ENCODE measurements around the gene RBMS1. TPM values are rescaled to one million over a fixed set of nuclear protein-coding genes. Genes with fewer than 3 reads are reported as not detected.

The RBMS1 gene
- polyA plus RNA-seq, 1 donor (not counting 4 experiments of a cell fraction or from before 2014, with no cell fraction given): 89.1 TPM

DNA sequence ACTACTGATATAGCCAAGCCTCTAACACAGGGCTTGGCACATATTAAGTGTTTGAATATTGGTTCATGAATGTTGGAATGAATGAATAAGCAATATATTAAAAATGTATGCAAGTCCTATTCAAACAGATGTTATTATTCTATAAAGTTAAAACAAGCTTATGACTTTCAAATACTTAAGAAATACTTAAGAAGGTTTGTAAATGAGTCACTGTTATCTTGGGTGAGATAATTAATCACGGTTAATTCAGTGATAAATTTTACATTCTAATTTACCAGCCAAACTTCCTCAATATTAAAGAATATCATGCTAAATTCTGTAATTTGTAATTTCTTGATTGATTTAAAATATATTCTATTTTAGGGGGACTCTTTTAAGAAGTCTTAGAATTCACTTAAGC is 74.8 kb downstream of the RBMS1 start:
- TF ChIP-seq, protein P1, sequence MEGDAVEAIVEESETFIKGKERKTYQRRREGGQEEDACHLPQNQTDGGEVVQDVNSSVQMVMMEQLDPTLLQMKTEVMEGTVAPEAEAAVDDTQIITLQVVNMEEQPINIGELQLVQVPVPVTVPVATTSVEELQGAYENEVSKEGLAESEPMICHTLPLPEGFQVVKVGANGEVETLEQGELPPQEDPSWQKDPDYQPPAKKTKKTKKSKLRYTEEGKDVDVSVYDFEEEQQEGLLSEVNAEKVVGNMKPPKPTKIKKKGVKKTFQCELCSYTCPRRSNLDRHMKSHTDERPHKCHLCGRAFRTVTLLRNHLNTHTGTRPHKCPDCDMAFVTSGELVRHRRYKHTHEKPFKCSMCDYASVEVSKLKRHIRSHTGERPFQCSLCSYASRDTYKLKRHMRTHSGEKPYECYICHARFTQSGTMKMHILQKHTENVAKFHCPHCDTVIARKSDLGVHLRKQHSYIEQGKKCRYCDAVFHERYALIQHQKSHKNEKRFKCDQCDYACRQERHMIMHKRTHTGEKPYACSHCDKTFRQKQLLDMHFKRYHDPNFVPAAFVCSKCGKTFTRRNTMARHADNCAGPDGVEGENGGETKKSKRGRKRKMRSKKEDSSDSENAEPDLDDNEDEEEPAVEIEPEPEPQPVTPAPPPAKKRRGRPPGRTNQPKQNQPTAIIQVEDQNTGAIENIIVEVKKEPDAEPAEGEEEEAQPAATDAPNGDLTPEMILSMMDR (optimal IDR thresholded peaks at IDR 0.05 in 1 of 3, IDR thresholded peaks at IDR 0.05 in 1 of 3, conservative IDR thresholded peaks at IDR 0.05 in 1 of 3; ENCODE audit: extremely low read depth in 1 of 3, insufficient read depth in 2 of 3, low read length in 3 of 3): no peak
- Histone ChIP-seq H3K4me2 (ENCODE audit: control insufficient read depth, extremely low read depth, insufficient read depth, low read depth, low read length) (peak overlapping the region; percentile 79), H3K9ac (ENCODE audit: control insufficient read depth, extremely low read depth, insufficient read depth, low read length) (no peak overlapping the region), H4K20me1 (ENCODE audit: control insufficient read depth, extremely low read depth, insufficient read depth, low read length) (no peaks in the 10 kb centered on the region), H3K27ac (ENCODE audit: control insufficient read depth, insufficient read depth, low read length) (peak overlapping the region; percentile 77), H3K79me2 (ENCODE audit: control insufficient read depth, insufficient read depth, low read length) (peaks cover 35% of the 10 kb centered on the region), H3K36me3 (ENCODE audit: control insufficient read depth in 2 of 2, extremely low read depth in 1 of 2, insufficient read depth in 2 of 2, low read length in 2 of 2) (no peaks in the 10 kb centered on the region), H2AFZ (ENCODE audit: control insufficient read depth, low read length) (no peak overlapping the region), H3K27me3 (ENCODE audit: control insufficient read depth, extremely low read depth, insufficient read depth, low read length) (no peaks in the 10 kb centered on the region), H3K4me3 (ENCODE audit: control insufficient read depth in 2 of 3, extremely low read depth in 1 of 3, insufficient read depth in 2 of 3, low read depth in 1 of 3, low read length in 3 of 3) (peak overlapping the region in 1 of 3 experiments; percentile 40), H3K4me1 (ENCODE audit: control insufficient read depth, extremely low read depth, insufficient read depth, low read length) (peaks cover 44% of the 10 kb centered on the region), H3K9me1 (ENCODE audit: control insufficient read depth, extremely low read depth, insufficient read depth, low read length) (no peaks in the 10 kb centered on the region), H3K9me3 (ENCODE audit: control insufficient read depth, low read depth, low read length) (no peaks in the 10 kb centered on the region)
- FAIRE-seq: no peak
- dilution Hi-C loops (cut with MboI; ENCODE audit: extremely low pct_ligation_motif_present, low sequenced_read_pairs): no loop called here
- no peak for DNase-seq (ENCODE audit: low read depth, low spot score)

DNA sequence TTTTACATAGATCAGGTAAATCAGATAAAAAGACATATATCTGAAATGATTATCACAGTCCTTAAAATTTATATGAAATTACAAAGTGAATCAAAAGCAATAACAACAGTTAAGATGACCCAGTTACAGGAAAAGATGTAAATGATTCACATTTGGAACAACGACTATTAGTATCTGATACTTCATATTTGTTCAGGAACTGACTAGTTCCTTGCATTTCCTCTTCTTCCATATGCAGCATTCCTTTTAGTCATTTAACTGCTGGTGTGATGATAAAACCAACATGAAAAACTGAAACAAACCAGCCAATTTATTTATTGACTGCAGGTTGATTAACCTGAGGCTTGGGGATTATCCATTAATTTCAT is 75.2 kb downstream of the RBMS1 start:
- FAIRE-seq (no peak), DNase-seq (ENCODE audit: low read depth, low spot score) (no peak)
- peak overlapping the region; percentile 79 for H3K4me2 ChIP-seq (ENCODE audit: control insufficient read depth, extremely low read depth, insufficient read depth, low read depth, low read length)
- H3K79me2 ChIP-seq (ENCODE audit: control insufficient read depth, insufficient read depth, low read length): peaks cover 32% of the 10 kb centered on the region
- H3K9me1 ChIP-seq (ENCODE audit: control insufficient read depth, extremely low read depth, insufficient read depth, low read length): no peaks in the 10 kb centered on the region
- peaks cover 44% of the 10 kb centered on the region for H3K4me1 ChIP-seq (ENCODE audit: control insufficient read depth, extremely low read depth, insufficient read depth, low read length)
- no peaks in the 10 kb centered on the region for H4K20me1 ChIP-seq (ENCODE audit: control insufficient read depth, extremely low read depth, insufficient read depth, low read length)
- peak overlapping the region; percentile 55 for H3K9ac ChIP-seq (ENCODE audit: control insufficient read depth, extremely low read depth, insufficient read depth, low read length)
- no peaks in the 10 kb centered on the region for H3K36me3 ChIP-seq (ENCODE audit: control insufficient read depth in 2 of 2, extremely low read depth in 1 of 2, insufficient read depth in 2 of 2, low read length in 2 of 2)
- H2AFZ ChIP-seq (ENCODE audit: control insufficient read depth, low read length): no peak overlapping the region
- peak overlapping the region in 2 of 3 experiments; percentile 31 to 40 for H3K4me3 ChIP-seq (ENCODE audit: control insufficient read depth in 2 of 3, extremely low read depth in 1 of 3, insufficient read depth in 2 of 3, low read depth in 1 of 3, low read length in 3 of 3)
- dilution Hi-C loops (cut with MboI; ENCODE audit: extremely low pct_ligation_motif_present, low sequenced_read_pairs): no loop called here
- TF ChIP-seq, protein P1 (optimal IDR thresholded peaks at IDR 0.05 in 1 of 3, IDR thresholded peaks at IDR 0.05 in 1 of 3, conservative IDR thresholded peaks at IDR 0.05 in 1 of 3; ENCODE audit: extremely low read depth in 1 of 3, insufficient read depth in 2 of 3, low read length in 3 of 3): no peak
- H3K27ac ChIP-seq (ENCODE audit: control insufficient read depth, insufficient read depth, low read length): peak overlapping the region; percentile 77
- H3K9me3 ChIP-seq (ENCODE audit: control insufficient read depth, low read depth, low read length): no peaks in the 10 kb centered on the region
- no peaks in the 10 kb centered on the region for H3K27me3 ChIP-seq (ENCODE audit: control insufficient read depth, extremely low read depth, insufficient read depth, low read length)

All from keratinocyte (primary cell).